Parathyroid adenoma (tissue), 2 donors: Measurements from ENCODE around the gene SAMM50.

Source experiments
- H2AFZ ChIP-seq: fragments of 300-600 bp; sonication (generic); one replicate; pipeline ENCODE4 v1.7.0; 2017; ENCODE audit warnings: antibody characterized with exemption, mild to moderate bottlenecking
- H3K27ac ChIP-seq: fragments of 300-600 bp; sonication (generic); one replicate; pipeline ENCODE4 v1.7.0; 2017
- H3K27me3 ChIP-seq: fragments of 300-600 bp; sonication (generic); one replicate; pipeline ENCODE4 v1.7.0; 2017; ENCODE audit warnings: low read length; ENCODE audit not compliant: control insufficient read depth, insufficient read depth
- H3K36me3 ChIP-seq: fragments of 300-600 bp; sonication (generic); one replicate; pipeline ENCODE4 v1.7.0; 2017; ENCODE audit warnings: low read length; ENCODE audit not compliant: control insufficient read depth, insufficient read depth
- H3K4me1 ChIP-seq: fragments of 300-600 bp; sonication (generic); one replicate; pipeline ENCODE4 v1.7.0; 2017; ENCODE audit warnings: control low read depth
- H3K4me2 ChIP-seq: fragments of 300-600 bp; sonication (generic); one replicate; pipeline ENCODE4 v1.7.0; 2017; ENCODE audit warnings: low read length
- H3K4me3 ChIP-seq: fragments of 300-600 bp; sonication (generic); one replicate; pipeline ENCODE4 v1.7.0; 2017; ENCODE audit warnings: low read depth, low read length
- H3K79me2 ChIP-seq: fragments of 300-600 bp; sonication (generic); one replicate; pipeline ENCODE4 v1.7.0; 2017; ENCODE audit warnings: control low read depth
- H3K9ac ChIP-seq: fragments of 300-600 bp; sonication (generic); one replicate; pipeline ENCODE4 v1.7.0; 2017; ENCODE audit warnings: mild to moderate bottlenecking
- H3K9me3 ChIP-seq: fragments of 300-600 bp; sonication (generic); one replicate; pipeline ENCODE4 v1.7.0; 2017; ENCODE audit warnings: low read length; ENCODE audit not compliant: control insufficient read depth
- TF ChIP-seq, protein P1 (sequence below): fragments of 300-600 bp; sonication (generic); IDR thresholded peaks from one replicate; pipeline ENCODE4 v1.7.0; 2017; ENCODE audit warnings: antibody characterized with exemption, mild to moderate bottlenecking
- donor health status: primary hyperparathyroidism.

Gene SAMM50

DNA sequence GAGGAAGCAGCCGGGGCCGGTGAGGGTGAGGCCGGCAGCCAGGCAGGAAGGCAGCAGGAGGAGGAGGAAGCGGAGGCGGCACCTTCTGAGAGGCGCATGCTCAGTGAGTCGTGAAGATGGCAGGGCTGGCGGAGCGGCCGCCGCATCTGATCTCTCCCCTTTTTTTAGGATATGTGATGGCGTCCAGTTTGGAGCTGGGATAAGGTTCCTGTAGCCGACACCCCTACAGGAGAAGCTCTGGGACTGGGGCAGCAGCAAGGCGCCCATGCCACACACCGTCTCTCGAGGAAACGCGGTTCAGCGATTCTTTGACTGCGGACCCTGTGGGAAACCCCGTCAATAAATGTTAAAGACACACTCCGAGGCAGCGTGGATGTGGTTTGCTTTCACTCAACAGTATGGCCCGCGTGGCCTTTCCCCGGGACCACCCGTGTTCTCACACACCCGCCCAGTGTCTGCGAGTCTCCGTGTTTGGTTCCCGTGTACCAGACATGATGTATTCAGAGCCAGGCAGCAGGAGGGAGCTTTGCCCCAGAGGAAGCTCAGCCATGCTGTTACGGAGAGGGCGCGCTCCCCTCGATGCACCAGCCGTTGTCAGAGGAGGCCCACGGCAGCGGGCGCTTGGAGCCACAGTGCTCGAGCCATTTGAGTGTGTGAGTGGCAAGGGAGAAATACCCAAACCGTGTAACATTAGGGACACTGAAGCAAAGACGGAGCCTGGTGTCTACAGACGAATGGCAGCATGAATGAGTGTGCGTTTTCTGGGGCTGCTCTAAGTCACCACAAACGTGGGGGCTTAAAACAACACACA is 41.1 kb downstream of the SAMM50 start:
- H3K4me1 ChIP-seq: peaks cover 14% of the 10 kb centered on the region

DNA sequence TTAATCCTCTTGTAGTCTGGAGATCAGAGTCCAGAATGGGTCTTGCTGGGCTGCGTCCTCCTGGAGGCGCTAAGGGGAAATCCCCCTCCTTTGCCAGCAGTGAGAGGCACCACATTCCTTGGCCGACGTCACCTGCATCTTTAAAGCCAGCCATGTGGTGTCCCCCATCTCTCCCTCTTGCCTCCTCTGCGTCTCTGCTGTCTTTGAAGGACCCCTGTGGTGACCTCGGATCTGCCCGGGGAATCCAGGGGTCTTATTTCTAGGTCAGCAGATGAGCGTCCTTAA is 41.7 kb downstream of the SAMM50 start:
- no peak overlapping the region for H2AFZ ChIP-seq

More for the DNA sequence above, 41.1 kb downstream of the SAMM50 start:
- no peaks in the 10 kb centered on the region for H3K36me3 ChIP-seq
- H3K27me3 ChIP-seq: no peaks in the 10 kb centered on the region
- peak overlapping the region; percentile 31 for H3K4me2 ChIP-seq
- H3K9me3 ChIP-seq: no peaks in the 10 kb centered on the region
- no peak overlapping the region for H3K4me3 ChIP-seq
- H3K27ac ChIP-seq: no peak overlapping the region
- no peak overlapping the region for H2AFZ ChIP-seq
- H3K9ac ChIP-seq: no peak overlapping the region
- no peaks in the 10 kb centered on the region for H3K79me2 ChIP-seq
- TF ChIP-seq, protein P1, sequence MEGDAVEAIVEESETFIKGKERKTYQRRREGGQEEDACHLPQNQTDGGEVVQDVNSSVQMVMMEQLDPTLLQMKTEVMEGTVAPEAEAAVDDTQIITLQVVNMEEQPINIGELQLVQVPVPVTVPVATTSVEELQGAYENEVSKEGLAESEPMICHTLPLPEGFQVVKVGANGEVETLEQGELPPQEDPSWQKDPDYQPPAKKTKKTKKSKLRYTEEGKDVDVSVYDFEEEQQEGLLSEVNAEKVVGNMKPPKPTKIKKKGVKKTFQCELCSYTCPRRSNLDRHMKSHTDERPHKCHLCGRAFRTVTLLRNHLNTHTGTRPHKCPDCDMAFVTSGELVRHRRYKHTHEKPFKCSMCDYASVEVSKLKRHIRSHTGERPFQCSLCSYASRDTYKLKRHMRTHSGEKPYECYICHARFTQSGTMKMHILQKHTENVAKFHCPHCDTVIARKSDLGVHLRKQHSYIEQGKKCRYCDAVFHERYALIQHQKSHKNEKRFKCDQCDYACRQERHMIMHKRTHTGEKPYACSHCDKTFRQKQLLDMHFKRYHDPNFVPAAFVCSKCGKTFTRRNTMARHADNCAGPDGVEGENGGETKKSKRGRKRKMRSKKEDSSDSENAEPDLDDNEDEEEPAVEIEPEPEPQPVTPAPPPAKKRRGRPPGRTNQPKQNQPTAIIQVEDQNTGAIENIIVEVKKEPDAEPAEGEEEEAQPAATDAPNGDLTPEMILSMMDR: no peak

DNA sequence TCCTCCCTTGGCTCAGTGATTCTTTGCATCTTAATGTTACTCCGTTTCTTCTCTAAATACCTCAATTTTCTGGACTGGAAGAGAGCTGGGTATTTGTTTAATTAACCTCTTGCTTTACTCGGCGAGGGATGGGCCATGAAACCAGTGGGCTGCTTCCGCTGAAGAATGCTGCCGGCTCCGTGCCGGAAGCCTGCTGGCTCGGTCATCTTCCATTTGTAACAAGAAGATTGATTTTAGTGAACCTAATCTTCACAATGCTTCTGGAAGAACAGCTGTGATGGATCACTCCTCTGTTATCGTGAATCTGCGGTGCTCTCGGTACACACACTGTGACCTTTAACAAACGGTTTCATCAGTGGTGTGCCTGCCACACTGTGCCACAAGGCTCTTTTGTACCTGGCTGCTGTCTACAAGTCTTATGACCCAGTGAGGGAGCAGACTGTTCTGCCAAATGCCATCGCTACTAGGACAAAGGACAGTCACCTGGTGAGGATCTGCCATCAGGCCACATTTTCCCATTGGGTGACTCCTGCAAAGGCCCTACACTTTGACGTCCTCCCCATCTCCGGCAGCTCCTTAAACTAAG is 43.5 kb downstream of the SAMM50 start:
- Histone ChIP-seq H3K4me3 (no peak overlapping the region), H3K79me2 (no peaks in the 10 kb centered on the region), H3K27ac (no peak overlapping the region), H2AFZ (no peak overlapping the region), H3K9me3 (no peaks in the 10 kb centered on the region), H3K4me2 (no peak overlapping the region), H3K27me3 (no peaks in the 10 kb centered on the region), H3K9ac (no peak overlapping the region), H3K4me1 (peaks cover 5% of the 10 kb centered on the region), H3K36me3 (no peaks in the 10 kb centered on the region)
- TF ChIP-seq, protein P1: no peak

More for the DNA sequence above, 41.7 kb downstream of the SAMM50 start:
- H3K4me3 ChIP-seq: no peak overlapping the region
- TF ChIP-seq, protein P1: no peak
- no peaks in the 10 kb centered on the region for H3K9me3 ChIP-seq
- H3K27me3 ChIP-seq: no peaks in the 10 kb centered on the region
- peaks cover 14% of the 10 kb centered on the region for H3K4me1 ChIP-seq
- no peaks in the 10 kb centered on the region for H3K36me3 ChIP-seq
- H3K27ac ChIP-seq: no peak overlapping the region
- no peak overlapping the region for H3K9ac ChIP-seq
- no peaks in the 10 kb centered on the region for H3K79me2 ChIP-seq
- no peak overlapping the region for H3K4me2 ChIP-seq

DNA sequence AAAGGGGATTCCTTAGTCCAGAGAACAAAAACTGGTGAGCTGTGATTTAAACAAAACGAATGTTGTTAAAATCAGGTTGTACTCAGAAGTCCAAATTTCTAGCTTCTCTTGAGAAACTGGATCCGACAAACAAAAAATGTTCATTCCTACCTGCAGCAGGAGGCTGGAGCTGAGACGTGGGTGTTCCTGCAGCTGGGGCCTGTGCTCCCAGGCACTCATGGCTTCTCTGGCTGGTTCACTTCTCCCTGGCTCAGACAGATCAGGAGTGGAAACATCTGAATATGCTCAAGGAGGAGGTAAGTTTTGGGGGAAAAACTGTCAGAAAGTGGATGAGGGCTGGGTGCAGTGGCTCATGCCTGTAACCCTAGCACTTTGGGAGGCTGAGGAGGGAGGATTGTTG is 44.1 kb downstream of the SAMM50 start:
- H2AFZ ChIP-seq: no peak overlapping the region
- H3K4me3 ChIP-seq: no peak overlapping the region
- no peaks in the 10 kb centered on the region for H3K27me3 ChIP-seq
- no peaks in the 10 kb centered on the region for H3K36me3 ChIP-seq
- H3K79me2 ChIP-seq: no peaks in the 10 kb centered on the region
- H3K27ac ChIP-seq: no peak overlapping the region
- no peaks in the 10 kb centered on the region for H3K9me3 ChIP-seq
- peaks cover 2% of the 10 kb centered on the region for H3K4me1 ChIP-seq
- TF ChIP-seq, protein P1: no peak
- no peak overlapping the region for H3K4me2 ChIP-seq
- no peak overlapping the region for H3K9ac ChIP-seq

DNA sequence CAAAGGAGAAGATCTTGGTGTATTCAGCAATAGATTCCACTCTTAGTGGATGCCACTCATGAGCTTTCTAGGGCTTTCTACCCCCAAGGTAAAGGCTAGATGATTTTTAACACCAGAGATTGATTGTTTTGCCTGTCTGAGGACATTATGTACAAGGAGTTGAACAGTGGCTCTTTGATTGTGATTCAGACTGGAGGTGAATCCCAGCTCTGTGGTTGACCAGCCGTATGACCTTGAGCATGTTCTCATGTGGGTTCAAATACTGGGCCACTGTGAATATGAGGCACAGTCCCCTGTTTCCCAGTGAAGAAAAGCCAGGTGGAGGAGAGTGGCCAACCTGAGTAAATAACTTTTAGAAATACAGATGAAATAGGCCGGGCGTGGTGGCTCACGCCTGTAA is 44.9 kb downstream of the SAMM50 start:
- Histone ChIP-seq H3K4me1 (peaks cover 2% of the 10 kb centered on the region), H3K27me3 (no peaks in the 10 kb centered on the region), H3K4me3 (no peak overlapping the region), H3K9me3 (no peaks in the 10 kb centered on the region), H3K4me2 (no peak overlapping the region), H3K79me2 (no peaks in the 10 kb centered on the region), H3K36me3 (no peaks in the 10 kb centered on the region), H2AFZ (no peak overlapping the region), H3K9ac (no peak overlapping the region), H3K27ac (no peak overlapping the region)
- TF ChIP-seq, protein P1: no peak
